Measurements from ENCODE around the gene DYNC2LI1. TPM values are rescaled to one million over a fixed set of nuclear protein-coding genes. Genes with fewer than 3 reads are reported as not detected.
A peak's percentile ranks its signal among the peaks of the same experiment; 100 is the strongest.
"Not testable (repeated sequence)": the region's sequence is repeated elsewhere in the genome, so short reads cannot be mapped to it uniquely, and the experiment has no call there.

The DYNC2LI1 gene
- 10 to 100 TPM in 3 of 4 donors, 1 to 10 TPM in 1; 9.4 to 19.1 (median 14.4) TPM for total RNA-seq

GRCh38 chr2:43773876-43774613 is at the start of gene DYNC2LI1:
Gene DYNC2LI1 (plus strand): TSS chr2:43774039. CDS start chr2:43774139, 100 bp downstream.
- no peaks in the 10 kb centered on the region for H3K27me3 ChIP-seq
- H3K4me3 ChIP-seq: peak within 1 kb of the TSS; percentile 64 to 75 (median 70)
- H3K9me3 ChIP-seq: no peaks in the 10 kb centered on the region
- peak within 1 kb of the TSS; percentile 79 to 88 (median 83) for H3K27ac ChIP-seq
- 0 to 1% methylated on average over 21 of the region's 31 CpGs for WGBS, 2 donors
- H3K36me3 ChIP-seq: peaks cover 0 to 15% (median 0%) of the 10 kb centered on the region in 3 donors
- intact Hi-C loops (cut with DNase I): no loop called here
- TF ChIP-seq POLR2A (IDR thresholded peaks at IDR 0.05) (peak in 1 of 4 donors; percentile 50), CTCF (IDR thresholded peaks at IDR 0.05) (no peak)
- peak; percentile 12 for DNase-seq
- peaks cover 0 to 11% (median 0%) of the 10 kb centered on the region in 3 donors for H3K4me1 ChIP-seq

DNA sequence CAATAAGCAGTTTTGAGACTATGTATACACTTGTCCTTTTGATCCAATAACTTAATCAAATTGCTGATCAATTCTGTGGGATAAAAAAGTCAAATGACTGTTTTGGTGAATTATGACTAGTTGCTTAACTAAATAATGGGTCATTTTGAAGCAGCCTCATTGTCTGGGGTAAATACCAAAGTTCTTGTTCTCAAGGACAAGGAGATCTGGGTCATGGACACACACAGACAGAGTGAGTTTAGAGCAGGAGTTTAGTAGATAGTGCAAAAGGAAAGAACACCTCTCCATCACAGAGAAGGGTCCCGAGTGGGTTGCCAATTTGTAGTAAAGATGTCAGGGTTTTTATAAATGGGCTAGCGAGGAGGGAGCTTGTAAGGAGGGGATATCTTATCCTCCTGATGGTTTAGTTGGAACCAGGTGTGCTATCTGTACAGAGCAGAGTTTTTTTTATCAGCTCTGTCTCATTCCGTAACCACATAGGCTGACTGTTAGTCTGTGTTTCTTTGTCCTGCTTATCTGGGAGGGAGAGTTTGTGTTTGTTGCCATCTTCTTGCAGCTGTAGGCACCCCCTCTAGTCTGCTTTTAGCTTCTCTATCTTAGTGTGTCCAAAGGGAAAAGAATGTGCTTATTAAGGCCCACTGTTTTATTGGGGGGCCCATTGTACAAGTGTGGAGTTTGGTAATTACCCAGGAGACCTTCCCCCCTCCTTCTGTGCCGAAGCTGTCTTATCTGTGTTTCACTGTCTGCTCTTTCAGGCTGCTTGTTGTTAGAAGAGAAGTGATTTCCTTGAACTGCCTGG is 48.9 kb upstream of the DYNC2LI1 start:
- intact Hi-C loops (cut with DNase I): no loop called here
- Histone ChIP-seq H3K27ac (no peak overlapping the region), H3K36me3 (no peaks in the 10 kb centered on the region), H3K27me3 (no peaks in the 10 kb centered on the region), H3K4me3 (no peak overlapping the region), H3K9me3 (no peaks in the 10 kb centered on the region), H3K4me1 (no peaks in the 10 kb centered on the region)
- TF ChIP-seq CTCF (IDR thresholded peaks at IDR 0.05): no peak
- no peak for TF ChIP-seq POLR2A (IDR thresholded peaks at IDR 0.05)
- no peak for DNase-seq
- WGBS, 2 donors: 76 to 77% methylated on average over 4 of the region's 4 CpGs

DNA sequence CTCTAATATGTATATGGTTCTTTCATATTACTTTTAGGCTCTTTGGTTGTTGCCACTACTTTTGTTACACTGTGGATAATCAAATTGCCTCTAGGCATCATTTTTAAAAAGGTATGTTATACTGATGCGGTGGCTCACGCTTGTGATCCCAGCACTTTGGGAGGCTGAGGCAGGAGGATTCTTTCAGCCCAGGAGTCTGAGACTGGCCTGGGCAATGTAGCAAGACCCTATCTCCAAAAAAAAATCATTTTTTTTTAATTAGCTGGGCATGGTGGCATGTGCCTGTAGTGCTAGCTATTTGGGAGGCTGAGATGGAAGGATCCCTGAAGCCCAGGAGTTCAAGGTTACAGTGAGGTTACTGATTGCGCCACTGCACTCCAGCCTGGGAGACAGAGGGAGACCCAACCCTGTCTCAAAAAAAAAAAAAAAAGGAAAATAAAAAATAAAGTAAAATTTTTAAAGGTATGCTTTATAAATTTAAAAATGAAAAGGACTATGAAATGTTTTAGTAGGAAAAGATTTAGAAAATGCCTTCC is 48.1 kb upstream of the DYNC2LI1 start:
- intact Hi-C loops (cut with DNase I): no loop called here
- Histone ChIP-seq H3K27me3 (no peaks in the 10 kb centered on the region), H3K36me3 (no peaks in the 10 kb centered on the region), H3K27ac (no peak overlapping the region), H3K9me3 (no peaks in the 10 kb centered on the region), H3K4me1 (no peaks in the 10 kb centered on the region), H3K4me3 (no peak overlapping the region)
- no peak for DNase-seq
- WGBS, 2 donors: 91 to 94% methylated on average over 3 of the region's 3 CpGs
- TF ChIP-seq POLR2A (IDR thresholded peaks at IDR 0.05): no peak
- no peak for TF ChIP-seq CTCF (IDR thresholded peaks at IDR 0.05)

- H3K9me3 ChIP-seq; H3K4me1 ChIP-seq; DNase-seq; intact Hi-C loops (cut with DNase I); H3K27me3 ChIP-seq; H3K4me3 ChIP-seq; H3K36me3 ChIP-seq; H3K27ac ChIP-seq: not testable (repeated sequence)
- WGBS, 2 donors: 60 to 65% methylated on average over 14 of the region's 14 CpGs
Observed at GRCh38 chr2:43726961-43727633, 46.7 kb upstream of the DYNC2LI1 start.

- Histone ChIP-seq H3K27me3 (no peaks in the 10 kb centered on the region), H3K27ac (no peak overlapping the region), H3K4me3 (no peak overlapping the region), H3K9me3 (no peaks in the 10 kb centered on the region), H3K4me1 (no peaks in the 10 kb centered on the region), H3K36me3 (peaks cover 0 to 3% (median 0%) of the 10 kb centered on the region in 3 donors)
- TF ChIP-seq CTCF (IDR thresholded peaks at IDR 0.05) (no peak), POLR2A (IDR thresholded peaks at IDR 0.05) (no peak)
- intact Hi-C loops (cut with DNase I): no loop called here
- WGBS, 2 donors: 93 to 98% methylated on average over 2 of the region's 2 CpGs
- DNase-seq: no peak
Observed at GRCh38 chr2:43727634-43728014, 46.2 kb upstream of the DYNC2LI1 start.
